Glomerular endothelial cell (primary cell): ENCODE results near the gene LMF1. TPM values are rescaled to one million over a fixed set of nuclear protein-coding genes. Genes with fewer than 3 reads are reported as not detected.
"Not testable (repeated sequence)": the region's sequence is repeated elsewhere in the genome, so short reads cannot be mapped to it uniquely, and the experiment has no call there.

Source experiments
- DNase-seq: peaks from one replicate; pipeline ENCODE4 v3.0.0-alpha.2; 2011; ENCODE audit warnings: low read depth, low spot score; ENCODE audit errors: extremely low read depth
- total RNA-seq: library from RNA; depleted of rRNA; stranded (reverse); fragments of >200 nt; gene quantifications from 2 replicates; pipeline ENCODE4 v1.2.3, GENCODE V29; 2015

Gene LMF1
- total RNA-seq, 1 donor from 2014 or later: 36.6 TPM

DNA sequence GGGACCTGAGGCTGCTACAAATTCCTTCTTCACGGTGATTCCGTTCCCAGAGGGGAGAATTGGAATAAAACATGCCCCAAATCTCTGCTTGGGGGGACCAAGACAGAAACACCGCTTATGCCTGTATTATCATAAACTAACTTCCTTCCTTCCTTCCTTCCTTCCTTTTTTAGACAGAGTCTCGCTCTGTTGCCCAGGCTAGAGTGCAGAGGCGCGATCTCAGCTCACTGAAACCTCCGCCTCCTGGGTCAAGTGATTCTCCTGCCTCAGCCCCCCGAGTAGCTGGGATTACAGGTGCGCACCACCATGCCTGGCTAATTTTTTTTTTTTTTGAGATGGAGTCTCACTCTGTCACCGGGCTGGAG, 150.8 kb downstream of the LMF1 start:
- DNase-seq: not testable (repeated sequence)

DNA sequence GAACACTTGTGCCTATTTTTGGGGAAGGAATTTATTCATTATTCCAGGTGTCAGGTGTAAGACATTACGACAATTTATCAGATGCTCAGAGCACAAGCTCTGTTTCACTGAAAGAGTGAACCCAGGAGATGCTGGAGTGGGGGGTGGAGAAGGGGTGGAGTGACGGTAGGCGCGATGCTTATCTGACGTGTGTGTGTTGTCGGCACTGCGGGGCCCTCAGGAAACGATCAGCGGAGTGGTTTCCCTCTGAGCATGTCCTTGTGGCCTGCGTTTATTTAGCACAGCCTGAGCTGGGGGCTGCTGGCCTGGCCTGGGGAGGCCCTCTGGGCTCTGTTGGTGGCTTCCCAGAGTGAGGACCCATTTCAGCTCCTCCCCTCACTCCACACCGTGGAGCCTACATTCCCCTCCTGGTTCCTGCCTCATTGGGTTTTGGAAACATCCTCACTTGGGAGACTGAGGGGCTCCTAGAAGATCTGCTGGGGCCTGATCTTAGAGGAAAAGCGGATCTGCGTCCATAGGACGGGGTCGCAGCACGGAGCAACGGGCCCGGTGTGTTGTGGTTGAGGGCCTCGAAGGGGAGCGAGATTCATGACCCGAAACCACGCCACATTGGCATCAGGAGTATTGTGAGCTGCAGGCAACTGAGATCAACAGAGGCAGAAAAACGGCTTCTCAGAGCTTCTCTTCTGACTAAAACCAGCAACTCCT, 151.3 kb downstream of the LMF1 start:
- no peak for DNase-seq

DNA sequence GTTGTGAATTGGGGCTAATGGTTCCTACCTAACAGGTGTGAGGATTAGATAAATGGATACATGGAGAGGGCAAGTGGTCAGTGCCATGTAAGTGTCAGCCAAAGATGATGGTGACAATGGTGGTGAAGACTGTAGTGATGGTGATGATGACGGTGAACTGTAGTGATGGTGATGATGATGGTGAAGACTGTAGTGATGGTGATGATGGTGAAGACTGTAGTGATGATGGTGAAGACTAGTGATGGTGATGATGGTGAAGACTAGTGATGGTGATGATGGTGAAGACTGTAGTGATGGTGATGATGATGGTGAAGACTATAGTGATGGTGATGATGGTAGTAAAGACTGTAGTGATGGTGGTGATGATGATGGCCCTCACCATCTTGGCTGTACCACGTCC, 152.2 kb downstream of the LMF1 start:
- no peak for DNase-seq

DNA sequence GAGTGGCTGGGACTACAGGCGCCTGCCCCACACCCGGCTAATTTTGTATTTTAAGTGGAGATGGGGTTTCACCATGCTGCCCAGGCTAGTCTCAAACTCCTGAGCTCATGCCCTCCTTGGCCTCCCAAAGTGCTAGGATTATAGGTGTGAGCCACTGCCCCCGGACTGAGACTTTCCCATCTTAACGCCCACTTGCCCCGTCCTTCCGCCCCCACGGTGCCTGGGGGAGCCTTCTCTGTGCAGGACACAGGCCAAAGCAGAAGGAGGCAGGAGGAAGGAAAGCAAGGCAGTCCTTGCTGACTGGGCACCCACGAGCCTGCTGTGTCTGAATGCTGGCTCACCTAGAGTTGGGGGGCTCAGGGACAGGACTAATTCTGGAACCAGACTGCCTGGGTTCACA, 152.7 kb downstream of the LMF1 start:
- no peak for DNase-seq

DNA sequence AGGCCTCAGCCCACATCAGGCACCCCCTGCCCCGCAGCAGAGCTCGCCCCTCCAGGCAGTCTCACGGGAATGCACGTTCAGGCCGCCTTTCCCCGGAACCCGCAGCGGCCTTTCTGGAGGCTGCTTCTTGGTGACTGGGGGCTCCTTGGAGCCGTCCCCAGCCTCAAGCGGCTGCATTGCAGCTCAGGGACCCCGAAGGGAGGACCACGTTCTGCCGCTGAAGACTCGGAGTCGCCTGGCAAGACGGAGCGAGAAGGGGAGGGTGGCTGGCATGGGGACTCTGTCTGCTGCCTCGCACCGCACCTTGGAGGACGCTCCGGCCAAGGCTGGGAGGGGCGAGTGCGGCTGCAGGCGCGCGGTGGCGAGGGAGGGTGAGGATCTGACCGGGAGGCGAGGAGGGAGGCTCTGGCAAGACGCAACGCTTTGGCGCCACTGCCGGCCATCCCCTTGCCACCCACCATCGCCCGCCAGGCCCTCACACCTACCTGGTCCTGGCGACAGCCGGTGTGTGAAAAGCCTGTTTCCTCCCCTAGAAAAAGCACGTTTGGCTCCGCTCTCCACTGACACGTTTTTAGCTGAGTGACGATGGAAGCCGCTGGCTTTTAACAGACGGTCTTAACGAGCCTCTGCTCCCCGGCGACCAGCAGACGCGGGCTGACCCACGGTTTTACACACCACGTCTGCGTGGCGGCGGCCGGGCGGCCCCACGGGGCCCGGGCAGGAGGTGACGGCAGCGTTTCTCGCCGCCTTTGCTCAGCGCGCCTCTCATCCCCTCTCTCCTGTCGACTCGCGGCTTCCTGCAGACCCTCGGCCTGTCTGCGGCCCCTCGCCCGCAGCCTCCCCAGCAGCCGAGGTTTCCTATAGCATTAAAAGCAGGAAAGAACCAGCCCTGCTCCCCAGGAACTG, 153.5 kb downstream of the LMF1 start:
- no peak for DNase-seq

DNA sequence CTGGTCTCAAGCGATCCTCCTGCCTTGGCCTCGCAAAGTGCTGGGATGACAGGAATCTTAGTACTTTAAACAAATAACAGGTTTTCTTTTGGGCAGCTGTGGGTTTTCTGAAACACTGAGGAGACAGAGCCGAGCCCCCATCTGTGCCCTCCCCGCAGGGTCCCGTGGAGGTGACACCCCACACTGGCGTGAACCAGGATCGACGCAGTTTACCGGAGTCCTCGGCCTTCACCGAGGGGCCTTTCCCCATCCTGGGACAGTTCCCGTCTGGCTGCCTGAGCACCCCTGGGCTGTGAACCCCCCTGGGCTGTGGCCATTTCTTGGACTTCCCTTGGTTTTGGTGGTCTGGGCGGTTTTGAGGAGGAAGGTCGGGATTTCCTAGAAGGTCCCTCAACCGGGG, 154.9 kb downstream of the LMF1 start:
- DNase-seq: no peak

DNA sequence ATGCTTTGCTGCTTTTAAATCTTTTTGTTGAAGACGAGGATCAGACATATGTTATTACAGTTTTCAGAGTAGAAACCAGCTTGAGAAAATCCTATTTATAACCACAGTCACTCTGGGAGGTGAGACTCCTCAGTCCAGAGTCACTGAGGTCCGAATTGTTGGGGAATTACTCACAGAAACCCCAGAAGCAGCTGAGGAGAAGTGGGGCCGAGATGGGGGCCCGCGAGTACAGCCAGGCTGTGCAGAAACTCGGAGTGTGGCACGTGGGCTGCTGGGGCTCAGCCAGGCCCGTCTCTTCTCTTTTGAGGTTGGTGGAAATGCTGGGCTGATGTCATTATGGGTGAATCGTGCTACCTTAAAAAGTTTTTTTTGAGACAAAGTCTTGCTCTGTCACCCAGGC, 155.8 kb downstream of the LMF1 start:
- DNase-seq: no peak

DNA sequence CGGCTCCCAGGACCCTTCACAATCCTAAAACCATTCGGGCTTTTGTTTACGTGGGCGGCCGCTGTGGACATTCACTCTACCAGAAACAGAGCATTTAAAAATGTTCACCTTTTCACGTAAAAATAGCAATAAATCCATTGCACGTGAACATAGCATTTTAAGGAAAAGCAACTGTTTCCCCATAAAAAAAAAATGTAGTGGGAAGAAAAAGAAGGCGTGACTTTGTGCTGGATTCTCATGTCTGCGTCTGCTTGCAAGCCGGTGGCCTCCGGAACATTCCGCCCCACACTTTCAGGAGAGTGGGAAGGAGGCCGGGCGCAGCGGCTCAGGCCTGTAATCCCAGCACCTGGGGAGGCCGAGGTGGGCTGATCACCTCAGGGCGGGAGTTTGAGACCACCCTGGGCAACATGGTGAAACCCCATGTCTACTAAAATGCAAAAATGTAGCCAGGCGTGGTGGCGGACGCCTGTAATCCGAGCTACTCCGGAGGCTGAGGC, 156.8 kb downstream of the LMF1 start:
- no peak for DNase-seq

DNA sequence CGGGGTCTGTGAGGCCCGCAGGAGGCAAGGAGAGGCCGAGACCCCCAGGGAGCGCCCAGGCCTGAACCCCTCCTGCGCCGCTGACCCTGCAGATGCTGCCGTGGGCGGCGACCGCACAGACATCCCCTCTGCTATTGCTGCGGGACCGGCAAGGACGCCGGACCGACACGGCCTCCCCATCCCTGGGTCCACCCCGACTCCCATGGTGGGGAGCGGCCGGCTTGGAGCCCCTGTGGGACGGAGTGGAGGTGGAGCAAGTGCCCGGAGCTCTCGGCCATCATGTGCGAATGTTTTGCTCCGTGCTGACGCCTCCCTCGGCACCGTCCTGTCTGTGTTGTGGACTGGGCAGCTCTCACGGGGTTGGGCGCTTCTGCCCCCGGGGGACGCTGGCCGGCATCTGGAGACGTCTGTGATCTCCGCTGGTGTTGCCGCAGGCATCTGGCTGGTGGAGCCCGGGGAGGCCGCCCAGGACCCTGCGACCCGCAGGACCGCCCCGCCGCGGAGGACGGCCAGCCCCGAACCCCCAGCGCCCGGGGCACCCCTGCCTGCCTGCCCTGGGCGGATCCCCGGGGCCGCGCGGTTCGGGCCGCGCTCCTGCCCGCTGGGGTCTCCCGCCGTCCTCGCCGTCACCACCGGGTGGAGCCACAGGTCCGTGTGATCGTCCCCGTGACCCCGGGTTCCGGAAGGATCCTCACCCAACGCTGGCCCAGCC, 157.4 kb downstream of the LMF1 start:
- no peak for DNase-seq

DNA sequence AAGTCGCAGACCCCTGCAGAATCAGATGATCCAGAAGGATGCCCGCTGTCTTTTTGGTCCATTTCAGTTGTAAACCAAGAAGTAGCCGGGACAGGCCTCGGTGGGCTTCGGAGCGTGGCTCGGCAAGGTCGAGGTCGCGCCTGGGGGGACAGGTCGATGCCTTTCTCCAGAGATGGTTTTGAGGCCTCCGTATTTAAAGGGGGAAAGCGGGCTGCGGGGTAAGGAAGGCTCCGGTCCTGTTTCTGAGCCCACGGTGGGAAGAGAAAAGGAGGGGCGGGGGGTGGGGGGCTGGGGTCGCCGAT, 162.7 kb downstream of the LMF1 start:
- no peak for DNase-seq

DNA sequence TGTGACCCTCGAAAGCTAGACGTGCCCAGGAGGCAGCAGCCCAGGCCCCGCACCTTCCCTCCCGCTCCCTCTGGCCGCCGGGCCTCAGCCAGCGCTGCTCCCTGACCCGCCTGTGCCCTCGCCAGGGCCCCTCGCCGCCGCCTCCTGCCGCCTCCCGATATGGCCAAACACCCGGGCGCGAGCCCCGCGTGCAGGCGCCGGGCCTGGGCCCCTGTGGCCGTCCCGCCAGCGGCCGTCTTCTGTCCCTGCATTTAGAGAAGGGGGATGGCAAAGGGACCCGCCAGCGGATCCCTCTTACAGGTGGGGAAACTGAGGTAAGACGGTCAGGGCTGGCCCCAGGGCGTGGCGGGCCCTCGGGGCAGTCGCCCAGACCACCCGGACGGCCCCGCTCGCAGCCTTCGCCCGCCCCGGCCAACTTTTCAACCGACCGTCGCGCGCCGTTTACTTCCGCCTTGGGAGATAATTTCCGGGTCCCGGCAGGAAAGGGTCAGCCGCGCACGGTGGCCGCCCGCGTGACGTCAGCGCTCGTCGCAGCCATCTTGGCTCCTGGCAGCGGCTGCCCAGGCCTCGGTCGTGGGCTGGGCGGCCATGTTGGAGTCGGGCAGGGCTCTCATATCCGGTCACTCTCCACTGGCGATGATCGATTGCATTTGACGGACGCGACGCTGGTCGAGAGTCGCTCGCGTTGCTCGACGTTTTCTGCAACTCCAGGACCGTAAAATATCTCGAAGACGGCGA, 163.3 kb downstream of the LMF1 start:
- peak; percentile 18 for DNase-seq

DNA sequence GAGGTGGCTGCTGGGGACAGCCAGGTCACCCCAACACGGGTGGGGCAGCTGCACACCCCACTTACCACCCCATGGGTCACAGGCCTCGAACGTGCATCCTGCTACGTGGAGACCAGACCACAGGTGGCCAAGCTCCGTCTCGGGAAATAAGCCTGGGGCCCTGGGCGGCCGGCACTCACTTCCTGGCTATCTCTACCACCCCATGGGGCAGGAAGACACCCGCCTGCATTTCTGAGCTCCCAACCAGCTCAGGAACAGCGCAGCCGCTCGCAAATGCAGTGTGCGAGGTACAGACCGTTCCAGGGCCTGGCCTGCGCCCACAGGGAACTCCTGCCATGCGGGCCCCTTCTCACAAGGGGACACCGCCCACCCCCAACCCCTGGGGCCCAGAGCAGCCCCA, 165.3 kb downstream of the LMF1 start:
- no peak for DNase-seq

DNA sequence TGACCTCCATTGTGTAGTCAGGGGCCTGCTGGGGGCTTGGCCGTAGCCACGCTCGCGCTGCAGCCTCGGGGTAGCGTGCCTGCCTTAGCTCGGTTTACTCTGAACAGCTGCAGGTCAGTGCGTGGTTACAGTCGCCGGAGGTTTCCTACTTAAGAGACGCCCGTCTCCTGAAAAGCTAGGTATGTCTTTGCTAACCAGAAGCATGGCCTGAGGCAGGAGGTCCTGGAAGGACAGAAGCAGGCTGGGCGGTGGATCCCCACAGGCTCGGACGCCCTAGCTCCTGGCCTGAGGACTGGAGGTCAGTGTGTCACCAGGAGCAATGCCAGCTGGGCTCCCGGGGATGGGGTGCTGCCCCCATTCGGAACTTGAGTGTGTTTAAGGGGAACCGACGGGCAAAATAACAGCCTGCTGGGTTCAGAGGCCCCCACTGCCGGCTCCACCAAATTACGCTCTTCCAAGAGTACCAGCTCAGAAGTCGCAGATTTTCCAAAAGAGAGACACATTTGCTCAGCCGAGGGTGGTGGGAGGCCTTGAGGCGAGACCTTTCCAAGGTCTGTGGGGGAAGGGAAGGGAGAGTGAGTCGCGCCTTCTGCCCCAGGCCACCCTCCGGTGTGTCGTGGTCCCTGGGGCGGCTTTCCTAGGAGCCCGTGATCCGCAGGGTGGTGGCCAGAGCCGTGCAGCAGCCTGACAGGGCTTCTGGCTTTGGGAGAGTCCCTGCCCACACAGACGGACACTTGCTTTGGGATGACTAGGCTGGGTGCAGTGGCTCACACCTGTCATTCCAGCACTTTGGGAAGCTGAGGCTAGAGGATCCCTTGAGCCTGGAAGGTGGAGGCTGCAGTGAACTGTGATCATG, 166.4 kb downstream of the LMF1 start:
- DNase-seq: no peak

DNA sequence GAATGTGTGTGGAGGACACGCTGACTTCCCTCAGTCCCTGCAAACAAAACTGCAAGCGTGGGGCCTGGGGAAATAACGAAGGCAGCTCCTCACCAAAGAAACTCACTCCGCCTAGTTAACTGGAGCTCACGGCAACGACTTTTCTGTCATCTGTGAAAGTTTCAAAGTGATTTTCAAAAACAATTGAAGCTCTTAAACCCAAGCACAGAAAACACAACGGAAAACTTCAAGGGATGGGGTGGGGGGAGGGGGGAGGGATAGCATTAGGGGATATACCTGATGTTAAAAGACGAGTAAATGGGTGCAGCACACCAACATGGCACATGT, 167.1 kb downstream of the LMF1 start:
- DNase-seq: no peak

Other genes starting within 250 kb of the LMF1 start
- gene ANTKMT, start 249.8 kb downstream of the LMF1 start, total RNA-seq: 45.4 and 53.0 TPM in 2 replicates
- gene CCDC78, start 244.5 kb downstream of the LMF1 start, total RNA-seq: 0.41 and 3.9 TPM in 2 replicates
- 8.2 and 12.8 TPM in 2 replicates for gene HAGHL, start 243.9 kb downstream of the LMF1 start, total RNA-seq
- 33.7 and 34.3 TPM in 2 replicates for gene CIAO3, start 230.0 kb downstream of the LMF1 start, total RNA-seq
- gene MSLN, start 210.2 kb downstream of the LMF1 start, total RNA-seq: 2.1 and 2.4 TPM in 2 replicates
- 35.9 and 42.1 TPM in 2 replicates for gene RPUSD1, start 182.6 kb downstream of the LMF1 start, total RNA-seq
- 7.3 and 24.3 TPM in 2 replicates for gene CHTF18, start 182.4 kb downstream of the LMF1 start, total RNA-seq
- not detected in 2 replicates for gene GNG13, start 170.2 kb downstream of the LMF1 start, total RNA-seq
- 0.06 and 0.19 TPM in 2 replicates for gene SOX8, start 10.8 kb upstream of the LMF1 start, total RNA-seq
- gene SSTR5, start 101.8 kb upstream of the LMF1 start, total RNA-seq: not detected in 2 replicates
- gene C1QTNF8, start 125.3 kb upstream of the LMF1 start, total RNA-seq: not detected in 2 replicates
- 0.15 and 1.3 TPM in 2 replicates for gene CACNA1H, start 182.1 kb upstream of the LMF1 start, total RNA-seq